Measurements from ENCODE around the gene PDCD10.

PDCD10 gene
- 31.5 reads per million, percentile 57 among the genes with 10 or more reads in this experiment for total RNA-seq

GRCh38 chr3:167734498-167735232 lies at the start of gene PDCD10:
Gene PDCD10, minus strand, starts transcription at chr3:167734892. Its CDS starts 14,735 bp downstream, at chr3:167720157.
- DNase-seq = peak; percentile 97

GRCh38 chr3:167783781-167784180 lies 49.1 kb upstream of the PDCD10 start:
- no peak for DNase-seq

- no peak for DNase-seq
Observed at GRCh38 chr3:167780214-167780883, 45.7 kb upstream of the PDCD10 start.

GRCh38 chr3:167777356-167777755 lies 42.7 kb upstream of the PDCD10 start:
- no peak for DNase-seq

- DNase-seq = no peak
Observed at GRCh38 chr3:167776066-167776685, 41.5 kb upstream of the PDCD10 start.

GRCh38 chr3:167773584-167773983 lies 38.9 kb upstream of the PDCD10 start:
- no peak for DNase-seq

GRCh38 chr3:167772992-167773391 lies 38.3 kb upstream of the PDCD10 start:
- no peak for DNase-seq

- no peak for DNase-seq
Observed at GRCh38 chr3:167762296-167762695, 27.6 kb upstream of the PDCD10 start.

GRCh38 chr3:167761302-167761701 lies 26.6 kb upstream of the PDCD10 start:
- no peak for DNase-seq

GRCh38 chr3:167754049-167754448 lies 19.4 kb upstream of the PDCD10 start:
- no peak for DNase-seq

GRCh38 chr3:167750272-167750971 lies 15.7 kb upstream of the PDCD10 start:
- DNase-seq = no peak

- DNase-seq = no peak
Observed at GRCh38 chr3:167749728-167750127, 15.0 kb upstream of the PDCD10 start.

- DNase-seq = no peak
Observed at GRCh38 chr3:167749209-167749608, 14.5 kb upstream of the PDCD10 start.

GRCh38 chr3:167743799-167744198 lies 9.1 kb upstream of the PDCD10 start:
- DNase-seq = no peak

- DNase-seq = no peak
Observed at GRCh38 chr3:167742338-167742737, 7.6 kb upstream of the PDCD10 start.

GRCh38 chr3:167740961-167741587 lies 6.4 kb upstream of the PDCD10 start:
- DNase-seq = no peak

- DNase-seq = no peak
Observed at GRCh38 chr3:167739190-167739810, 4.6 kb upstream of the PDCD10 start.

- DNase-seq = no peak
Observed at GRCh38 chr3:167738037-167738436, 3.3 kb upstream of the PDCD10 start.

- DNase-seq = no peak
Observed at GRCh38 chr3:167736997-167737396, 2.3 kb upstream of the PDCD10 start.

- DNase-seq = no peak
Observed at GRCh38 chr3:167736264-167736787, 1.6 kb upstream of the PDCD10 start.

- peak; percentile 73 for DNase-seq
Observed at GRCh38 chr3:167735233-167736138, 794 bp upstream of the PDCD10 start, which contains the start of gene SERPINI1. Gene SERPINI1, plus strand, starts transcription at chr3:167735721. Its CDS starts 53,408 bp downstream, at chr3:167789129.
